Measurements from ENCODE around the gene GABPA. TPM values are rescaled to one million over a fixed set of nuclear protein-coding genes. Genes with fewer than 3 reads are reported as not detected.

Gene GABPA
- total and polyA plus RNA-seq, 2 donors from 2014 or later, result 6.1 to 22.5 TPM

- no peaks in the 10 kb centered on the region for H3K36me3 ChIP-seq (ENCODE audit: control insufficient read depth in 2 of 3, insufficient read depth in 3 of 3, low read length in 3 of 3)
- TF ChIP-seq CTCF (IDR thresholded peaks at IDR 0.05; ENCODE audit: borderline replicate concordance, extremely low read depth, insufficient read depth), result no peak
- FAIRE-seq (no peak), DNase-seq (no peak)
- H3K27me3 ChIP-seq (ENCODE audit: control insufficient read depth, insufficient read depth, low read length), result no peaks in the 10 kb centered on the region
- no peak overlapping the region for H3K9ac ChIP-seq (ENCODE audit: low read length in 3 of 3)
- no peaks in the 10 kb centered on the region for H3K4me1 ChIP-seq (ENCODE audit: control insufficient read depth in 2 of 3, insufficient read depth in 2 of 3, low read depth in 1 of 3, low read length in 3 of 3)
- no peak overlapping the region for H3K27ac ChIP-seq (ENCODE audit: low read depth in 2 of 2, low read length in 2 of 2)
- intact Hi-C loops (cut with DNase I), result loop anchor here (10.0 kb wide), 1 partner anchor 86 kb away; no protein-coding TSS in a partner anchor
- no peaks in the 10 kb centered on the region for H3K9me3 ChIP-seq (ENCODE audit: control insufficient read depth in 2 of 3, insufficient read depth in 1 of 3, low read length in 3 of 3)
- H3K4me3 ChIP-seq (ENCODE audit: low read length in 3 of 3), result no peak overlapping the region
Measured at GRCh38 chr21:25700741-25701140, 34.0 kb upstream of the GABPA start.

GRCh38 chr21:25701529-25701928, 33.2 kb upstream of the GABPA start:
- intact Hi-C loops (cut with DNase I), result loop anchor here (10.0 kb wide), 1 partner anchor 87 kb away; no protein-coding TSS in a partner anchor
- H3K4me1 ChIP-seq (ENCODE audit: control insufficient read depth in 2 of 3, insufficient read depth in 2 of 3, low read depth in 1 of 3, low read length in 3 of 3), result no peaks in the 10 kb centered on the region
- no peak overlapping the region for H3K9ac ChIP-seq (ENCODE audit: low read length in 3 of 3)
- H3K36me3 ChIP-seq (ENCODE audit: control insufficient read depth in 2 of 3, insufficient read depth in 3 of 3, low read length in 3 of 3), result no peaks in the 10 kb centered on the region
- H3K4me3 ChIP-seq (ENCODE audit: low read length in 3 of 3), result no peak overlapping the region
- no peaks in the 10 kb centered on the region for H3K9me3 ChIP-seq (ENCODE audit: control insufficient read depth in 2 of 3, insufficient read depth in 1 of 3, low read length in 3 of 3)
- H3K27me3 ChIP-seq (ENCODE audit: control insufficient read depth, insufficient read depth, low read length), result no peaks in the 10 kb centered on the region
- no peak overlapping the region for H3K27ac ChIP-seq (ENCODE audit: low read depth in 2 of 2, low read length in 2 of 2)
- FAIRE-seq (no peak), DNase-seq (no peak)
- TF ChIP-seq CTCF (IDR thresholded peaks at IDR 0.05; ENCODE audit: borderline replicate concordance, extremely low read depth, insufficient read depth), result no peak

DNA sequence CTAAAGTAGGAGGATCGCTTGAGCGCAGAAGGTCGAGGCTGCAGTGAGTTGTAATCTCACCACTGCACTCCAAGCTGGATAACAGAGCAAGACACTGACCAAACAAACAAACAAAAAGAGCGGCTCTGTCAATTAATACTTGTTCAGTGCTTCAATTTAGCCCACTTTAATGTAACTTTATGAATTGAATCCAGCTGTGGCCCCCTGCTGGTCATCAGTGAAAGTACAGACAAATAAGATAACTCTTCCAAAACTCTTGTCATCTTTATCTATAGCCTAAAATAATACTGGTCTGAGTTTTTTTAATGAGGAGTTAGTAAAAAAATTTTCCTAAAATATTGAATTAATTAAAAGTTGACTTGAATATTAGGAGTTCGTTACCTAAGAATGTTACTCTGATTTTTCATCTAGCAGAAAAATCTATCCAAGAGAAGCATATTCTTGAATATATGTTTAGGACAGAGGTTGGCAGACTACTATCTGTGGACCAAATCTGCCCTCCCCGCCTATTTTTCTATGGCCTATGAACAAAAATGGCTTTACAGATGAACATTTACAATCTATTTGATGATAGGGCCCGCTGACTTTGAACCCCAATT, 26.2 kb upstream of the GABPA start:
- no peaks in the 10 kb centered on the region for H3K4me1 ChIP-seq (ENCODE audit: control insufficient read depth in 2 of 3, insufficient read depth in 2 of 3, low read depth in 1 of 3, low read length in 3 of 3)
- FAIRE-seq, result peak; percentile 89
- no peak overlapping the region for H3K27ac ChIP-seq (ENCODE audit: low read depth in 2 of 2, low read length in 2 of 2)
- H3K9ac ChIP-seq (ENCODE audit: low read length in 3 of 3), result no peak overlapping the region
- intact Hi-C loops (cut with DNase I), result loop anchor here (10.0 kb wide), 1 partner anchor 94 kb away; no protein-coding TSS in a partner anchor
- peak; percentile 65 for TF ChIP-seq CTCF (IDR thresholded peaks at IDR 0.05; ENCODE audit: borderline replicate concordance, extremely low read depth, insufficient read depth)
- H3K27me3 ChIP-seq (ENCODE audit: control insufficient read depth, insufficient read depth, low read length), result no peaks in the 10 kb centered on the region
- peak in 3 of 5 donors; percentile 21 to 70 (median 34) for DNase-seq
- no peaks in the 10 kb centered on the region for H3K9me3 ChIP-seq (ENCODE audit: control insufficient read depth in 2 of 3, insufficient read depth in 1 of 3, low read length in 3 of 3)
- no peak overlapping the region for H3K4me3 ChIP-seq (ENCODE audit: low read length in 3 of 3)
- H3K36me3 ChIP-seq (ENCODE audit: control insufficient read depth in 2 of 3, insufficient read depth in 3 of 3, low read length in 3 of 3), result no peaks in the 10 kb centered on the region

Data from kidney (tissue), 14 donors.